RCC 7860 (cell line): ENCODE measurements around the gene JMJD7.
"Not testable (repeated sequence)": the region's sequence is repeated elsewhere in the genome, so short reads cannot be mapped to it uniquely, and the experiment has no call there.

Source experiments
- DNase-seq: peaks from one replicate; pipeline ENCODE4 v3.0.0-alpha.2; 2015; ENCODE audit warnings: low spot score
- FAIRE-seq: peaks from 2 replicates; lab custom pipeline; 2012; peaks lifted over from hg19 to GRCh38; lab: Jason Lieb, UNC

JMJD7 gene

GRCh38 chr15:41819455-41820050 lies 8.3 kb upstream of the JMJD7 start:
- FAIRE-seq (no peak), DNase-seq (no peak)

DNA sequence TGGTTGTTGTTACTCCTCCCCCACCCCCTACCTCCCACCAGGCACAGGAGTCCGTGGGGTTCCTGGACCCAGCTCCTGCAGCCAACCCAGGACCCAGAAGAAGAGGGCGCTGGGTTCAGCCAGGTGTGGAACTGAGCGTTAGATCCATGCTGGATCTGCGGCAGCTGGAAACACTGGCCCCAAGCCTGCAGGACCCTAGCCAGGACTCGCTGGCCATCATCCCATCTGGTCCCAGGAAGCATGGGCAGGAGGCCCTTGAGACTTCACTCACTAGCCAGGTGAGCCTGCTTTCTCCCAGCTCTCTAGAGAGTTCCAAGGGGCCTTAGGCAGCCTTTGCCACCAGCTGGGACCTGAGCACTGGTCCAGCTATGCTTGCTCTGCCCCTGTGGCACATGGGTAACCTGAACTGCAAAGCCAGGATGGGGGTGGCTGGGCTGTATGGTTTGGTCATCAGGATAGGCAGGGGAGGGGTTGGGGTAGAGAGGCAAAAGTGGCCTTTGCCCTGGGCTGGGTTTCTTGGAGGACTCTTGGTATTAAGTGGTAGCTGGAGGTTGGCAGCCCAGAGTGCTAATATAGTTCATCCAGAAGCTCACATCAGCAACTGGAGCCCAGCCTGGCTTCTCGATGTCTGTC lies 7.0 kb upstream of the JMJD7 start:
- DNase-seq (no peak), FAIRE-seq (no peak)

GRCh38 chr15:41821831-41822230 lies 6.1 kb upstream of the JMJD7 start:
- FAIRE-seq (no peak), DNase-seq (no peak)

GRCh38 chr15:41822471-41822870 lies 5.4 kb upstream of the JMJD7 start:
- no peak for DNase-seq
- no peak for FAIRE-seq

- DNase-seq (no peak), FAIRE-seq (no peak)
Observed at GRCh38 chr15:41822957-41823356, 4.9 kb upstream of the JMJD7 start.

DNA sequence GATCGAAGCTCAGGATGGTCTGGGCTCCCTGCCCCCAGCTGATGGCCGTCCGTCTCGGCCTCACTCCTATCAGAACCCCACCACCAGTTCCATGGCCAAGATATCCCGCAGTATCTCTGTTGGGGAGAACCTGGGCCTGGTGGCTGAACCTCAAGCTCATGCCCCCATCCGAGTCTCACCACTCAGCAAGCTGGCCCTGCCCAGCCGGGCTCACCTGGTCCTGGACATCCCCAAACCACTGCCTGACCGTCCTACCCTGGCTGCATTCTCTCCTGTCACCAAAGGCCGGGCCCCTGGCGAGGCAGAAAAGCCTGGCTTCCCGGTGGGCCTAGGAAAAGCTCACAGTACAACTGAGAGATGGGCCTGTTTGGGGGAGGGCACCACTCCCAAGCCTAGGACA lies 4.4 kb upstream of the JMJD7 start:
- DNase-seq (no peak), FAIRE-seq (no peak)

- no peak for FAIRE-seq
- DNase-seq, result no peak
Observed at GRCh38 chr15:41824062-41824745, 3.7 kb upstream of the JMJD7 start.

DNA sequence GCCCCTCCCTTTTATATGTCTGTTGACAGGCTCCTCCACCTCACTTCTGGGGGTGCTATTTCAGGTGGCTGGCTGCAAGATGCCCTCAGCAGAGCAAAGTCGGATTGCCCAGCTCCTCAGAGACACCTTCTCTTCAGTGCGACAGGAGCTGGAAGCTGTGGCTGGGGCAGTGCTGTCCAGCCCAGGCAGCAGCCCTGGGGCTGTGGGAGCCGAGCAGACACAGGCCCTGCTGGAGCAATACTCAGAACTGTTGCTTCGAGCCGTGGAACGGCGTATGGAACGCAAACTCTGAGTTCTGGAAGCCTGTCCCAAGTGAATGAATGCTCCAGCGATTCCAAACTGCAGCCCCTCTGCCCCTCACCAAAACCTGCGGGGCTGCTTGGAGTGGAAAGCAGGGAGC lies 2.7 kb upstream of the JMJD7 start:
- no peak for FAIRE-seq
- no peak for DNase-seq

- DNase-seq (no peak), FAIRE-seq (no peak)
Observed at GRCh38 chr15:41825572-41826535, 2.0 kb upstream of the JMJD7 start.

GRCh38 chr15:41827290-41827879 lies 507 bp upstream of the JMJD7 start:
- FAIRE-seq, result no peak
- no peak for DNase-seq

DNA sequence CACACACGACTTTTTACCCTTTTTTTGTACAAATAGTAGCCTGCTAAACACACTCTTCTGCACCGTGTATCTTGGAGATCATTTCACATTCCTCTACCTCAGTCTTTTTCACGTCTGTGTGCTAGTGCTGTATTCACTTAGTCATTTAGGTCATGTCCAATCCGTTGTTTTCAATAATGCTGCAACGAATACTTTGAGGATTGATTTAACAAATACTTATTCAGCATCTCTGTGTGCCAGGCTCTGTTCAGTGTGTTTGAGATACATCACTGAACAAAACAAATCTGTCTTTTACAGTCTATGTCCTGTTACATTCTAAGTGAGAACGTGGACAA lies 882 bp downstream of the JMJD7 start:
- DNase-seq, result no peak
- no peak for FAIRE-seq

GRCh38 chr15:41829959-41830646 lies 2.2 kb downstream of the JMJD7 start:
- FAIRE-seq (no peak), DNase-seq (no peak)

DNA sequence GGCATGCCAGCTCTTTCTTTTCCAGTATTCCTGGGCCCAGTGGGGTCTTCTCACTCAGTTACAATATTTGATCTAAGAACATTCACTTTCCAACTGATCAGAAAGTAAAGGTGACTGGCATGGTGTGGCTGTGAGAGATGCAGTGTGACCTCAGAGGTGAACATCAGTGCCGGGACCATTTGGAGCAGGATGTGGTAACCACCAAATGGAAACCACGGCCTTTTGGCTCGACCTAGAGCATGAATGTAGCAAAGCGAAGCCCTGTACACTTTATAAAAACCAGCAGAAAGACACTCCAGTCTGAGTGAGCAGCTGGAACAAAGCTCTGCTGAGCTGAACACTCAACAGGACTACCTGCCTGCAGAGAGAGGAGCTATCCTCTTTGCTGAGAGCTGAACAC lies 3.4 kb downstream of the JMJD7 start:
- FAIRE-seq, result not testable (repeated sequence)

DNA sequence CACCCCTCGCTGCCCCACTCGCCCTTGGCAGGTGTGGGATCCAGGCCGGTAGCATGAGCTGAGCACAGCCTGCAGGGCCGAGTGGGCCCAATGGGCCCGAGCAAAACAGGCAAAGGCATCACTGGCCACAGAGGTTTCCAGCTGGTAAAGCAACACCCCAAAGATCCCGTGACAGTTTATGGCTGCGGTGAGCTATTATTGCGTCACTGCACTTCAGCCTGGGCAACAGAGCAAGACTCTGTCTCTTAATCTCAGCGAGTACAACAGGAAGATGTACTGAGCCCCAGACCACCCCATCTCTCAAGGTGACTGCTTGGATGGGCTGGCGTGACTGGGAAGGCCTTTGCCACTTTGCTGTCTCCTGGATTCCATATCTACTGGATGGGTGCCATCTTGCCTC lies 4.3 kb downstream of the JMJD7 start:
- DNase-seq, result no peak
- no peak for FAIRE-seq

More for the DNA sequence above, 3.4 kb downstream of the JMJD7 start:
- not testable (repeated sequence) for DNase-seq

DNA sequence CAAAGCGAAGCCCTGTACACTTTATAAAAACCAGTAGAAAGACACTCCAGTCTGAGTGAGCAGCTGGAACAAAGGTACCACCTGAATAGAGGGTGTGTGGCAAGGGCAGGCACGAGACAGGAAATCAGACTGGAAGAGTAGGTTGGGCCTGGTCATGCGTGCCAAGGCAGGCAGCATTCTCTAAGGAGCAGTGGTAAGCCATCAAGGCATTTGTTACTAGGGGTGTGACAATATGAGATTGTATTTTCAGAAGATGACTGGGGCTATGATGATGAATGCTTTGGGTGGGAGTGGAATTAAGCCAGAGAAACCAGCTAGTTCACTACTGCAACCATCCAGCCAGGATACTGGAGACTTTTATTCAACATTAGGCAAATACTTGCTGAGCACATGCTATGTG lies 5.0 kb downstream of the JMJD7 start:
- DNase-seq, result peak; percentile 66
- FAIRE-seq, result peak; percentile 7

DNA sequence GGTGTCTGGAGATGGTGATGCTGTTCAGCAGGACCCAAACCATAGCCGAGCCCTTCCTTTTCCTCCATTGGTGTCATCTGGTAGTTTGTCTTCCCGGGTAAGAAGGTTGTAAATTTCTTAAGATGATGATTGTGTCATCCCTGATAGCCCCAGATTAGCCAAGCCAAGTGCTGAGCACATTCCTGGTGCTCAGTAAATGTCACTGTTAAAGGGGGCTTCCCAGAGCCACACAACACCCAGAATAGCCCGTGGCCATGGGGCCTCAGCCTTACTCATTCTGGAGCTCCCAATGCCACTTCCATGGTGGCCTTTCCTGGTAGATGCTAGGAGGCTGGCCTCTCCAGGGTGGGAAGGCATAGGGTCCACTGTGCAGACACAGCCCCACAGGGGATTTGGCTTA lies 6.2 kb downstream of the JMJD7 start:
- no peak for FAIRE-seq
- no peak for DNase-seq

DNA sequence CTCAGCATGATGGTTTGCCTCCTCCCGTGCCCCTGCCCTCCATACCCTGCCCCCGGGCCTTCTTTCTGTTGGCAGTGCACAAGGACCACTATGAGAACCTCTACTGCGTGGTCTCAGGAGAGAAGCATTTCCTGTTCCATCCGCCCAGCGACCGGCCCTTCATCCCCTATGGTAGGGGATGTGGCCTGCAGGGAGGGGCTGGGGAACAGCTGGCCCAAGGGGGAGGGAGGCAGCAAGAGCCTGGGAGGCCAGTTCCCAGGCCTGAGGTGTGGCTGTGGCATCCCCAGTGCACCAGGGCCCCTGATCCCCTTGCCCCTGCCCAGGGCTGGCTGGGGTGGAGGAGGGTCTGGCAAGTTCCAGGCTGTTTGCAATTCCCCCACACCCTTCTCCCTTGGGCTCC lies 8.2 kb downstream of the JMJD7 start:
- DNase-seq (no peak), FAIRE-seq (no peak)

DNA sequence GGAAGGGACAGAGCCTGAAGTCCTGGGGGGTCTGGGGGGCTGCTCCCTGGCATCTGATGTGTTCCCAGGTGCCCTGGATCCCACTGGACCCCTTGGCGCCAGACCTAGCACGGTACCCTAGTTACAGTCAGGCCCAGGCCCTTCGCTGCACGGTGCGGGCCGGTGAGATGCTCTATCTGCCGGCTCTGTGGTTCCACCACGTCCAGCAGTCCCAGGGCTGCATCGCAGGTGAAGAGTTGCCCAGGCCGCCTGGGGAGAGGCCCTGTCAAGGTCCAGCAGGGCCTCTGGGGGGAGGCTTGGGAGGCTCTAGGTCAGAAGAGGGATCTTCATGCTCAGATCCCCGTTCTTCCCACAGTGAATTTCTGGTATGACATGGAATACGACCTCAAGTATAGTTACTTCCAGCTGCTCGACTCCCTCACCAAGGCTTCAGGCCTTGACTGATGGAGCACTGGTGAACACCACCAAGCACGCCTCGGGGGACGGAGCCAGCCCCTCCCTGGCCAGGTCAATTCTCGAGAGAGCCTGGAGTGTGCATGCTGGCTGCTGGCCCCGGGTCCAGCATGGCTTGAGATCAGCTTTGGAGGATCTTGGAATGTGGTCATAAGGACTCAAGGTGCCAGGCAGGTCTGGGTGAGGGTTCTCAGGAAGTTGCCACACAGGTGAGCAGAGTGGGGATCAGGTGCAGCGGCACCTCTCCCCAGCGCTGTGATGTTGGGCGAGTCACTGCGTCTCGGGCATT lies 9.0 kb downstream of the JMJD7 start:
- FAIRE-seq, result no peak
- no peak for DNase-seq

DNA sequence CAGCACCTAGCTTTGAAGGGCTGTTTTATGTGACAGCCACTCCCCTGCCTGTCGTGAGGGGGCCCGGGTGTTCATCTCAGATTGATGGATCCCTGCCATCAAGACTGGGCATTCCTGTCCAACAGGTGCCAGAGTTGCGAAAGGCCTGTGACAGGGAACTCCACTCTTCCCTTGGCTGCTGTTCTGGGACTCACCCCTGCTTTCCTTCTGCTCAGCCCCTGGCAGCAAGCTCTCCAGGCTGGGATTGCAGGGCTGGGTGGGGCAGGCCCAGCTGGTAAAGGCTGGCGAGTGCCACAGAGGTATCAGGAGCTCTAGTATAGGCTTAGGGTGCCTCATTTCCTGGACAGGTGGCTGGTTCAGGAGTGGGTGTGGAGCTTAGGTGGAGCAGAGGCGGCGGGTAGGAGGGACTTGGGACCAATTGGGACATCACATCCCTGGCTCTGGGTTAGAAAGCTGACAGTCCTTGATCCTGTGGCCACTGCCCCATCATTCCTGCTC lies 10.6 kb downstream of the JMJD7 start, which contains the start of gene PLA2G4B:
Gene PLA2G4B (plus strand): TSS at position 448 of the 498 bp plus-strand sequence. CDS start 67 bp downstream, outside the sequence.
- no peak for FAIRE-seq

More for the DNA sequence above, 10.6 kb downstream of the JMJD7 start, which contains the start of gene PLA2G4B:
- no peak for DNase-seq
